CD4-positive, alpha-beta T cell (primary cell): Measurements from ENCODE around the gene UNC50. TPM values are rescaled to one million over a fixed set of nuclear protein-coding genes. Genes with fewer than 3 reads are reported as not detected.

Source experiments
- ATAC-seq: fragments of 200-7000 bp; cut with Tn5 transposase; one replicate; pipeline ENCODE4 v1.10.0; 2022; ENCODE audit warnings: mild to moderate bottlenecking; ENCODE audit not compliant: poor library complexity
- CTCF ChIA-PET: fragments of 350-600 bp; sonication (Branson Sonifier 250); formaldehyde crosslinking; loops from one replicate; lab custom pipeline; 2021; ENCODE audit warnings: antibody characterized with exemption, inconsistent platforms; lab: Charles Lee
- POLR2A ChIA-PET: fragments of 350-600 bp; sonication (Branson Sonifier 250); formaldehyde crosslinking; loops from one replicate; lab custom pipeline; 2021; ENCODE audit warnings: antibody characterized with exemption, inconsistent platforms; lab: Charles Lee
- DNase-seq, 14 experiments: peaks; one replicate each; pipeline ENCODE4 v3.0.0-alpha.2; 2013 to 2020; ENCODE audit warnings: mixed read lengths in 2 of 14
- H3K27ac ChIP-seq, 2 donors: one replicate each; pipeline versions ENCODE4 v1.5.1 to v1.7.0; 2013; ENCODE audit warnings: low read length in 2 of 2, low read depth in 1 of 2, mild to moderate bottlenecking in 1 of 2
- H3K27me3 ChIP-seq, 2 experiments: 1 replicate in 1 of 2; 2 replicates in 1 of 2; pipeline versions ENCODE4 v1.6.1 to v1.7.0; 2013; ENCODE audit warnings: low read length in 2 of 2, control low read depth in 1 of 2, mild to moderate bottlenecking in 1 of 2, moderate library complexity in 1 of 2; ENCODE audit not compliant: insufficient read depth in 2 of 2, control insufficient read depth in 1 of 2
- H3K36me3 ChIP-seq: one replicate; pipeline ENCODE4 v1.6.1; 2013; ENCODE audit warnings: low read length, control low read depth; ENCODE audit not compliant: insufficient read depth
- H3K4me1 ChIP-seq: one replicate; pipeline ENCODE4 v1.6.1; 2013; ENCODE audit warnings: low read length, control low read depth; ENCODE audit not compliant: insufficient read depth
- H3K4me3 ChIP-seq: one replicate; pipeline ENCODE4 v1.5.1; 2013; ENCODE audit warnings: mild to moderate bottlenecking, low read length, moderate library complexity
- H3K9me3 ChIP-seq, 2 experiments: 1 replicate in 1 of 2; 2 replicates in 1 of 2; pipeline versions ENCODE4 v1.6.1 to v1.7.0; 2013; ENCODE audit warnings: low read length in 2 of 2, mild to moderate bottlenecking in 2 of 2, control low read depth in 1 of 2, moderate library complexity in 1 of 2; ENCODE audit not compliant: control insufficient read depth in 1 of 2, insufficient read depth in 1 of 2
- H3K27ac Mint-ChIP-seq: one replicate; pipeline ENCODE4 v1.8.0; 2020; ENCODE audit warnings: mixed read lengths
- H3K27me3 Mint-ChIP-seq: one replicate; pipeline ENCODE4 v1.8.0; 2021; ENCODE audit warnings: mixed read lengths
- H3K36me3 Mint-ChIP-seq: one replicate; pipeline ENCODE4 v1.8.0; 2021; ENCODE audit warnings: low read depth, mixed read lengths
- H3K4me1 Mint-ChIP-seq: one replicate; pipeline ENCODE4 v1.8.0; 2021; ENCODE audit warnings: low read depth, mixed read lengths
- H3K4me3 Mint-ChIP-seq: one replicate; pipeline ENCODE4 v1.8.0; 2020; ENCODE audit warnings: mild to moderate bottlenecking, mixed read lengths
- H3K9me3 Mint-ChIP-seq: one replicate; pipeline ENCODE4 v1.8.0; 2020; ENCODE audit warnings: mixed read lengths
- CTCF ChIP-seq: fragments of 200-600 bp; IDR thresholded peaks from one replicate; pipeline ENCODE4 v1.8.0; 2022; ENCODE audit warnings: antibody characterized with exemption, mild to moderate bottlenecking
- intact Hi-C, 2 experiments: fragments of 100-400 bp; cut with DNase I in 1 of 2; cut with micrococcal nuclease in 1 of 2; formaldehyde crosslinking; loops; one replicate each; pipeline versions ENCODE4 v1.15.1 to v1.9.0; 2023 to 2025; cut with DNase I, micrococcal nuclease
- total RNA-seq, 174 experiments: library from RNA in 2 of 174; stranded (reverse) in 2 of 174; gene quantifications; one replicate each; pipeline ENCODE4 v1.2.3 and lab custom pipeline; 2021 to 2026

Gene UNC50
- total RNA-seq, 2 experiments from 2014 or later: 17.1 to 17.5 TPM

GRCh38 chr2:98559581-98559980, 48.8 kb upstream of the UNC50 start:
- intact Hi-C loops: no loop called here
- H3K27ac Mint-ChIP-seq: peak overlapping the region; percentile 83
- H3K36me3 Mint-ChIP-seq: peaks cover 87% of the 10 kb centered on the region
- H3K9me3 Mint-ChIP-seq: no peaks in the 10 kb centered on the region
- H3K27me3 ChIP-seq: no peaks in the 10 kb centered on the region
- DNase-seq (no peak), ATAC-seq (no peak)
- CTCF ChIA-PET: no interaction called here
- no peak for TF ChIP-seq CTCF
- H3K4me1 Mint-ChIP-seq: peaks cover 40% of the 10 kb centered on the region
- H3K9me3 ChIP-seq: no peaks in the 10 kb centered on the region
- POLR2A ChIA-PET: interaction anchor here (1.0 to 1.5 kb wide), 2 partner anchors 9 to 21 kb away, joined by 3 read pairs; no protein-coding TSS in a partner anchor
- H3K27ac ChIP-seq: no peak overlapping the region
- H3K4me3 Mint-ChIP-seq: no peak overlapping the region
- H3K27me3 Mint-ChIP-seq: no peaks in the 10 kb centered on the region
- no peak overlapping the region for H3K4me3 ChIP-seq
- H3K36me3 ChIP-seq: peaks cover 95% of the 10 kb centered on the region
- H3K4me1 ChIP-seq: peaks cover 15% of the 10 kb centered on the region

- POLR2A ChIA-PET: interaction anchor here (1.0 to 1.5 kb wide), 2 partner anchors 9 to 22 kb away, joined by 3 read pairs; no protein-coding TSS in a partner anchor
Observed at GRCh38 chr2:98560256-98560771, 48.1 kb upstream of the UNC50 start.

GRCh38 chr2:98561018-98561417, 47.4 kb upstream of the UNC50 start:
- intact Hi-C loops: no loop called here
- DNase-seq (no peak), ATAC-seq (no peak)
- peaks cover 95% of the 10 kb centered on the region for H3K36me3 ChIP-seq
- ChIA-PET POLR2A (no interaction called here), CTCF (no interaction called here)
- H3K27ac ChIP-seq: no peak overlapping the region
- peaks cover 10% of the 10 kb centered on the region for H3K4me1 ChIP-seq
- Mint-ChIP-seq H3K4me1 (peaks cover 29% of the 10 kb centered on the region), H3K4me3 (no peak overlapping the region), H3K27me3 (no peaks in the 10 kb centered on the region), H3K9me3 (no peaks in the 10 kb centered on the region), H3K27ac (peak overlapping the region; percentile 83), H3K36me3 (peaks cover 87% of the 10 kb centered on the region)
- no peaks in the 10 kb centered on the region for H3K9me3 ChIP-seq
- no peaks in the 10 kb centered on the region for H3K27me3 ChIP-seq
- TF ChIP-seq CTCF: no peak
- no peak overlapping the region for H3K4me3 ChIP-seq

More at GRCh38 chr2:98560256-98560771, 48.1 kb upstream of the UNC50 start:
- no peak overlapping the region for H3K4me3 Mint-ChIP-seq
- Histone ChIP-seq H3K9me3 (no peaks in the 10 kb centered on the region), H3K4me1 (peaks cover 15% of the 10 kb centered on the region), H3K27ac (no peak overlapping the region), H3K36me3 (peaks cover 95% of the 10 kb centered on the region), H3K4me3 (no peak overlapping the region), H3K27me3 (no peaks in the 10 kb centered on the region)
- peak overlapping the region; percentile 83 for H3K27ac Mint-ChIP-seq
- no peaks in the 10 kb centered on the region for H3K27me3 Mint-ChIP-seq
- peaks cover 33% of the 10 kb centered on the region for H3K4me1 Mint-ChIP-seq
- no peaks in the 10 kb centered on the region for H3K9me3 Mint-ChIP-seq
- ATAC-seq (no peak), DNase-seq (no peak)
- no peak for TF ChIP-seq CTCF
- intact Hi-C loops: no loop called here
- CTCF ChIA-PET: no interaction called here
- H3K36me3 Mint-ChIP-seq: peaks cover 87% of the 10 kb centered on the region
